Measurements from ENCODE around the gene CAV1. TPM values are rescaled to one million over a fixed set of nuclear protein-coding genes. Genes with fewer than 3 reads are reported as not detected.

The CAV1 gene, protein sequence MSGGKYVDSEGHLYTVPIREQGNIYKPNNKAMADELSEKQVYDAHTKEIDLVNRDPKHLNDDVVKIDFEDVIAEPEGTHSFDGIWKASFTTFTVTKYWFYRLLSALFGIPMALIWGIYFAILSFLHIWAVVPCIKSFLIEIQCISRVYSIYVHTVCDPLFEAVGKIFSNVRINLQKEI
- 57.0 and 517 TPM in 2 replicates for total RNA-seq

DNA sequence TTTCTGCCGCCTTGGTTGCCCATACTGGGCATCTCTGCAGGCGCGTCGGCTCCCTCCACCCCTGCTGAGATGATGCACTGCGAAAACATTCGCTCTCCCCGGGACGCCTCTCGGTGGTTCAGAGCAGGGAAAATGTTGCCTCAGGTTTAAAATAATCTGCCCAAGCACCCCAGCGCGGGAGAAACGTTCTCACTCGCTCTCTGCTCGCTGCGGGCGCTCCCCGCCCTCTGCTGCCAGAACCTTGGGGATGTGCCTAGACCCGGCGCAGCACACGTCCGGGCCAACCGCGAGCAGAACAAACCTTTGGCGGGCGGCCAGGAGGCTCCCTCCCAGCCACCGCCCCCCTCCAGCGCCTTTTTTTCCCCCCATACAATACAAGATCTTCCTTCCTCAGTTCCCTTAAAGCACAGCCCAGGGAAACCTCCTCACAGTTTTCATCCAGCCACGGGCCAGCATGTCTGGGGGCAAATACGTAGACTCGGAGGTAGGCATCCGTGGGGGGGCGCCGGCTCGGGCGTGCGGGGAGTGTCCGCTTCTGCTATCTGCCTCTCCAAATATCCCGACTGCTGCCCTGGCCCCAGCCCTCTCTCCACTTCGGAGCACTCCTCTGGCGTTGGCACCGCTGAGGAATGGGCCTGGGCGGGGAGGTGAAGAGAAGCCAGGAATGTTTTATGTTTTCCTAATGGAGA is at the start of gene CAV1:
Gene CAV1 (plus strand): TSS at position 428 of the 689 bp plus-strand sequence. CDS start 27 bp downstream, at position 455.

DNA sequence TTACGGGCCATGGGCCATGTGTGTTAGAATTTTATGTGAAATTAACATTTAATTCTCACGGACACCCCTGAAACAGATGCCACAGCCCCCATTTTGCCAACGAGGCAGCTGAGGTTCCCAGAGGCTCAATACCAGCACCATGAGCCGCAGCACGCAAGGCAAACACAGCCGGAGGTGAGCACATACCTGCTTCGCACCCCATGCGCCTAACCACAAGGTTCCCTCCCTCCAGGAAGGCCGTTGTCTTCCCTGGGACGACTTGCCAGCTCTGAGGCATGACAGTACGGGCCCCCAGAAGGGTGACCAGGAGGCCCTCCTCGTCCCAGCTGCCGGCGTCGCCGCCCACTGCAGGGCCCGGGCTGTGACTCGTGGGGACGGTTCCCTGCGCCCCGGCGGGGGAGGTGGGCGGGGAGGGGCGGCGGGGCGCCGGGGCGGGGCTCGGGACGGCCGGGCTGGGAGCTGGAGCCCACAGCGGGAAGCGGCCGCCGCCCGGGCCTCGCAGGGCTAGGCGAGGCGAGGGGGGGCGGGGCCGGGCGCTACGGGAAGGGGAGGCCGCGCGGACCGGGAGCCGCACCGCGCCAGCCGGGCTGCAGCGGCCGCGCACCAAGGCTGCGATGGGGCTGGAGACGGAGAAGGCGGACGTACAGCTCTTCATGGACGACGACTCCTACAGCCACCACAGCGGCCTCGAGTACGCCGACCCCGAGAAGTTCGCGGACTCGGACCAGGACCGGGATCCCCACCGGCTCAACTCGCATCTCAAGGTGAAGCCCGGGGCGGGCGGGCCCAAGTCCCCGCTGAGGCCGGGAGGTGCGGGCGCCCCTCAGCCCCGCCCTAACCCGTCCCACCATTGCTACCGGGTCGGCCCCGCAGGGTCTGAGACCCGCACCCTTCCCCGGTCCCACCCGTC is 25.4 kb upstream of the CAV1 start, which contains the start of gene CAV2:
Gene CAV2 (plus strand): TSS at position 571 of the 910 bp plus-strand sequence. CDS start 44 bp downstream, at position 615.

Other genes starting within 250 kb of the CAV1 start
- gene CAV2, start 25.3 kb upstream of the CAV1 start, total RNA-seq: 42.5 and 149 TPM in 2 replicates
- gene MET, start 147.2 kb downstream of the CAV1 start, total RNA-seq: 36.2 and 149 TPM in 2 replicates

Measured in smooth muscle cell of the umbilical artery (primary cell).